GM12872 (cell line): ENCODE data around the gene PRKN.

Experiments
- CTCF ChIP-seq: IDR thresholded peaks from 3 replicates; pipeline ENCODE4 v1.5.1; 2011; ENCODE audit warnings: low read depth, mild to moderate bottlenecking, low read length, moderate library complexity; ENCODE audit not compliant: insufficient read depth

PRKN gene

GRCh38 chr6:161434350-161434749 is 1293.2 kb downstream of the PRKN start:
- no peak for TF ChIP-seq CTCF

- no peak for TF ChIP-seq CTCF
Measured at GRCh38 chr6:161432546-161432945, 1295.0 kb downstream of the PRKN start.

- TF ChIP-seq CTCF: no peak
Measured at GRCh38 chr6:161429921-161430490, 1297.6 kb downstream of the PRKN start.

GRCh38 chr6:161424421-161424820 is 1303.1 kb downstream of the PRKN start:
- TF ChIP-seq CTCF: no peak

GRCh38 chr6:161422710-161423680 is 1304.6 kb downstream of the PRKN start:
- TF ChIP-seq CTCF: no peak

GRCh38 chr6:161418463-161418945 is 1309.1 kb downstream of the PRKN start:
- peak; percentile 62; the same call in 2 of the 3 replicates for TF ChIP-seq CTCF

- TF ChIP-seq CTCF: no peak
Measured at GRCh38 chr6:161417717-161418462, 1309.7 kb downstream of the PRKN start.
